ENCODE data around the gene N4BP3. TPM values are rescaled to one million over a fixed set of nuclear protein-coding genes. Genes with fewer than 3 reads are reported as not detected.
A peak's percentile ranks its signal among the peaks of the same experiment; 100 is the strongest.

The N4BP3 gene
- total RNA-seq, 3 donors from 2014 or later: 0.32 to 9.8 (median 4.9) TPM

GRCh38 chr5:178103612-178104011, 9.7 kb upstream of the N4BP3 start:
- Histone ChIP-seq H3K9me3 (no peaks in the 10 kb centered on the region), H3K27ac (no peak overlapping the region)
- intact Hi-C loops (cut with DNase I; ENCODE audit: low total_unique reads): no loop called here

GRCh38 chr5:178104492-178104891, 8.8 kb upstream of the N4BP3 start:
- intact Hi-C loops (cut with DNase I; ENCODE audit: low total_unique reads): no loop called here
- DNase-seq (ENCODE audit: low spot score in 2 of 2): no peak
- TF ChIP-seq CTCF (IDR thresholded peaks at IDR 0.05): no peak
- TF ChIP-seq POLR2A (IDR thresholded peaks at IDR 0.05): no peak
- no peaks in the 10 kb centered on the region for H3K9me3 ChIP-seq
- H3K4me1 ChIP-seq: peaks cover 0 to 27% of the 10 kb centered on the region in 2 donors
- no peak overlapping the region for H3K4me3 ChIP-seq
- no peaks in the 10 kb centered on the region for H3K36me3 ChIP-seq
- H3K27ac ChIP-seq: peak overlapping the region in 1 of 2 donors; percentile 50
- H3K27me3 ChIP-seq: no peaks in the 10 kb centered on the region

More at GRCh38 chr5:178103612-178104011, 9.7 kb upstream of the N4BP3 start:
- DNase-seq (ENCODE audit: low spot score in 2 of 2): no peak
- Histone ChIP-seq H3K4me3 (no peak overlapping the region), H3K36me3 (no peaks in the 10 kb centered on the region), H3K27me3 (no peaks in the 10 kb centered on the region), H3K4me1 (peaks cover 0 to 23% of the 10 kb centered on the region in 2 donors)
- TF ChIP-seq CTCF (IDR thresholded peaks at IDR 0.05) (no peak), POLR2A (IDR thresholded peaks at IDR 0.05) (no peak), POLR2AphosphoS5 (IDR thresholded peaks at IDR 0.05) (no peak)

- H3K27ac ChIP-seq: peak overlapping the region in 1 of 2 donors; percentile 13
- intact Hi-C loops (cut with DNase I; ENCODE audit: low total_unique reads): no loop called here
- no peak for TF ChIP-seq POLR2AphosphoS5 (IDR thresholded peaks at IDR 0.05)
- TF ChIP-seq CTCF (IDR thresholded peaks at IDR 0.05): no peak
- no peak for TF ChIP-seq POLR2A (IDR thresholded peaks at IDR 0.05)
- H3K4me3 ChIP-seq: no peak overlapping the region
- peaks cover 0 to 27% of the 10 kb centered on the region in 2 donors for H3K4me1 ChIP-seq
- no peaks in the 10 kb centered on the region for H3K36me3 ChIP-seq
- H3K27me3 ChIP-seq: no peaks in the 10 kb centered on the region
- no peaks in the 10 kb centered on the region for H3K9me3 ChIP-seq
- no peak for DNase-seq (ENCODE audit: low spot score in 2 of 2)
Measured at GRCh38 chr5:178106086-178106485, 7.2 kb upstream of the N4BP3 start.

GRCh38 chr5:178106556-178107239, 6.6 kb upstream of the N4BP3 start:
- intact Hi-C loops (cut with DNase I; ENCODE audit: low total_unique reads): no loop called here
- Histone ChIP-seq H3K4me1 (peaks cover 0 to 27% of the 10 kb centered on the region in 2 donors), H3K27me3 (no peaks in the 10 kb centered on the region), H3K27ac (peak overlapping the region; percentile 68 to 78), H3K36me3 (no peaks in the 10 kb centered on the region), H3K9me3 (no peaks in the 10 kb centered on the region), H3K4me3 (no peak overlapping the region)
- no peak for TF ChIP-seq POLR2A (IDR thresholded peaks at IDR 0.05)
- no peak for TF ChIP-seq POLR2AphosphoS5 (IDR thresholded peaks at IDR 0.05)
- no peak for TF ChIP-seq CTCF (IDR thresholded peaks at IDR 0.05)
- DNase-seq (ENCODE audit: low spot score in 2 of 2): no peak

- intact Hi-C loops (cut with DNase I; ENCODE audit: low total_unique reads): no loop called here
- no peak for TF ChIP-seq POLR2A (IDR thresholded peaks at IDR 0.05)
- TF ChIP-seq POLR2AphosphoS5 (IDR thresholded peaks at IDR 0.05): no peak
- no peak for TF ChIP-seq CTCF (IDR thresholded peaks at IDR 0.05)
- H3K9me3 ChIP-seq: no peaks in the 10 kb centered on the region
- peaks cover 0 to 27% of the 10 kb centered on the region in 2 donors for H3K4me1 ChIP-seq
- H3K36me3 ChIP-seq: no peaks in the 10 kb centered on the region
- no peak overlapping the region for H3K4me3 ChIP-seq
- peak overlapping the region; percentile 71 to 78 for H3K27ac ChIP-seq
- no peaks in the 10 kb centered on the region for H3K27me3 ChIP-seq
- DNase-seq (ENCODE audit: low spot score in 2 of 2): no peak
Measured at GRCh38 chr5:178107756-178108310, 5.5 kb upstream of the N4BP3 start.
